ENCODE data around the gene POFUT2.

Gene POFUT2

DNA sequence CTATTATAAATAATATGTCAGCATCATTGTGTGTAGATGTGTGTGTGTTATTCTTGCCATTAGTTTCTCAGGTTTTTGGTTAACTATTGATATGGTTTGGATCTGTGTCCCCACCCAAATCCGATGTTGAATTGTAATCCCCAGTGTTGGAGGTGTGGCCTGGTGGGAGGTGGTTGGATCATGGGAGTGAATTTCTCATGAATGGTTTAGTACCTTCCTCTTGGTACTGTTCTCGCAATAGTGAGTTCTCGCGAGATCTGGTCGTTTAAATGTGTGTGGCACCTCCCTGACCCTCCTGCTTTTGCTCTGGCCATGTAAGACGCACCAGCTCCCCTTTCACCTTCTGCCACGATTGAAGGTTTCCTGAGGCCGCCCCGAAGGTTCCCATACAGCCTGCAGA is 9.6 kb upstream of the POFUT2 start:
- DNase-seq, result no peak

DNA sequence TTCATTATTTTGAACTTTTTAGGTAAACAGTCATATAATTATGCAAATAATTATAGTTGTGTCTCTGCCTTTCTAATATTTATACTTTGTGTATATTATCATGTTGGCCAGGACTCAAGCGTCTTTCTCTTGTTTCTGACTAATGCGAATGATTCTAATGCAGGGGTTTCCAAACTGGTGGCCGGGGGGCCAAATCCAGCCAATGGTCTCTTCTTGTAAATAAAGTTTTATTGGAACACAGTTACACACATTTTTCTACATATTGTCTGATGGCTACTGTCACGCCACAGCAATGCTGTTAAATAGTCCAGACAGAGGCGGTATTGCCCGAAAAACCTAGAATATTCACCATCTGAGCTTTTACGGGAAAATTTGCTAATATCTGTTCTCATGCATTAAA is 8.9 kb upstream of the POFUT2 start:
- DNase-seq, result no peak

DNA sequence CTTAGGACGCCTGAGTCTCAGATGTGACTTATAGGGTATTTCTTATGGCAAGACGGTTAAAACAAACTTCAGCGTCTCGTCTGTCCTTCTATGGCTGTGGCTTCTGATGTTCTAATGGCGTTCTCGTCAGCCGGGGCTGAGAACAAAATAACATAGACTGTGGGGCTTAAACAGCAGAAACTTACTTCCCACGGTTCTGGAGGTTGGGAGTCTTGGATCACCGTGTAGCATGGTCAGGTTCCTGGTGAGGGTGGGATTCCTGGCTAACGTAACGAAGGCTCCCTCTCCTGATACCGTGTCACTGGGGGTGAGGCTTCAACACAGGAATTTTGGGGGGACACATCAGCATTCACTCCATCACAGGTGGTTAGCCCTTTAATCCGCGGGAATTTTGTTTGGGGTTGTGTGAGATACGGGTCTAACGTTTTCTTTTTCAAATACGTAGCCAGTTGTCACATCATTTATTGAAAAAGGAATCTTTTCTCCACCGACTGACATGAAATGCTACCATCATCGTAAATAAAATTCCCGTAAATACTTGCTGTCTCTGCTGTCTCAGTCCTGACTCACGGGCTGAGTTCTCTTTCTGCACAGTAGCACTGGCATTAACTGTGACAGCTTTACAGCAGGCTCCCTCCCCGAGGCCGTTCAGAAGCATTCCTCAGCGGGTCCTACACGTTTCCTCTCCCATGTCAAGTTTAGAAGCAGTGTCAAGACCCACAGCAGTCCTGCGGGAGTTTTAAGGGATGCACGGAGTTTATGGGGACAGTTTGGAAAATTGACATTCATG is 8.1 kb upstream of the POFUT2 start:
- DNase-seq, result no peak

DNA sequence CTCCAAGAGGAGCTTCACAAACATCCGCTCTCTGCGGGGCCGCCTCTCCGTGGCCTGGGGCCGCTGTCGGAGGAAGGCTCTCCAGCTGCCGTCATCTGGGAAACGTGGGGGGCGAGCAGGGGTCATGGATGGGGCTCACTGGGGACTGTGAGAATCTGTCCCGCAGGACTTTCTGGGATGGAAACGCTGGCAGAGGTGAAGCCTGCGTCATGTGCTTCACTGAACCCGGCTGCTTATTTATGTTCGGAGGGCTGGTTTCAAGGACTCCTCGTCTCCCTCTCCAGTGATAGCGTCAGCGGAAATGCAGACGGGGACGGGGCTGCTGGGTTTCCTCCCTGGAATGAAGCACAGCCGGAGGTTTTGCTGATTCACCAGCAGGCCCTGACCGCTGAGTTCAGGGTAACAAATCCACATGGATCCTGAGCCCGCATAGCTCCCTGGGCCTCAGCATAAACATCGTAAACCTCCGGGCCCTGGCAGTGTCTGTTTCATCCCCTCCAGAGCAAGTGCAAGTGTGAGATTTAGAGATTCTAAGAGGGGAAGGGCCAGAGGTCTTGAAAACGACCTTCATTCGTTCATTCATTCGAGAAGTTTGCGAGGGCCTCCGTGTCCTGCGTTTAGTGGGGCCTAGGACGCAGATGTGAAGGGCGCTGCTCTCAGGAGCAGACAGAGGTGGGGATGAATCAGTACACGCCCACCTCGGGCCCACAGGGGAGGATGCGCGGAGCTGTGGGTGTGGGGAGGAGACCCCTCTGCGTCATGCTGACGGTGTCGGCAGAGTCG is 7.0 kb upstream of the POFUT2 start:
- no peak for DNase-seq

DNA sequence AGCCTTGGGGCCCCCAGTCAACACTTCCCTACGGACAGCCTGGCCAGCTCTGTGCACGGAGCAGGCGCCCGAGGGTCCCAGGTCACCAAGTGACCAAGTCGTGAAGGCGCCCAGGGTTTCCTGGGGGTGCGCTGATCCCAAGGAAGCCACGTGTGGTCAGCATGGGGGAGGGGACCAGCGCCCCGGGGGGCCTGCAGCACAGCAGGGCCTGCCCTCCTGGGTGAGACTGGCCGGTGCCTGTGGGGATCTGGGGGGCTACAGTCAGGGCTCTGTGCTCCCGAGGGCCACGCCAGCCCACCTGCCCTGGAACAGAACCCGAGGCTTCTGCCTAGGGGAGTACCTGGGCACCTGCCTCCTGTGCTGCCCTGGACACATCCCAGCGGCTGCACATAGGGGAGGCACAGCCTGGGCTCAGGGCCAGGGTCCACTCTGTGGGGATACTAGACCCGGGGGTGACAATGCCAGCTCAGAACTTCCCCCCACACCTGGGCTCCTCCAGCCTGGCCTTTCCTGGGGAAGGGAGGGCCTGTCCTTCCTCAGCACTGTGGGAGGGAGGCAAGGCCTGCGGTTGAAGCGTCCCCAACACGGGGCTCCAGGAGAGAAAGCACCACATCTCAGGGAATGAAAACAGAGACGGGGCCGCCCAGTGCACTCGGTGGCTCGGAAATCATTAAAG is 6.2 kb upstream of the POFUT2 start:
- no peak for DNase-seq

DNA sequence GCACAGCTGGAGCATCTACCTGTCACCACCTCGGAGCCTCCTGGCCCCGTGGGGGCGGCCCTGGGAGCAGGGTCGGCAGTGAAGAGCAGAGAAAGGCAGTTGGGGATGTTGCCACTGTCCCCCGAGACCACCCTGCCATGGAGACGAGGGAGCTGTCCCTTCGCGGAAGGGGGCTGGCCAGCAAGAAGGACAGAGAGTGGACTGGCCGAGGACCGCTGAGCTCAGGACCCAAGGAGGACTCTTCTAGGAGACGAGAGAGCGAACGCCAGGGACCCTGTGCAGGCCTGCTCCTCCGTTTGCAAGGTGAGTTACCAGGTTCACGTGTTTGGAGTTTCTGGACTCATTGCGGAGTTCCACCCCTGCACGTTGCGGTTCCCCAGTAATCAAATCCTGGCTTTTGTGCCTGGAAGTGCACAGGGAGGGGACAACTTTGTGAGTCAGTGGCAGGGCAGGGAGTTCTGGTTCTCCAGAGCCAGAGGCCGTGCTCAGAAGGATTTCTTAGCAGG is 5.6 kb upstream of the POFUT2 start:
- no peak for DNase-seq

DNA sequence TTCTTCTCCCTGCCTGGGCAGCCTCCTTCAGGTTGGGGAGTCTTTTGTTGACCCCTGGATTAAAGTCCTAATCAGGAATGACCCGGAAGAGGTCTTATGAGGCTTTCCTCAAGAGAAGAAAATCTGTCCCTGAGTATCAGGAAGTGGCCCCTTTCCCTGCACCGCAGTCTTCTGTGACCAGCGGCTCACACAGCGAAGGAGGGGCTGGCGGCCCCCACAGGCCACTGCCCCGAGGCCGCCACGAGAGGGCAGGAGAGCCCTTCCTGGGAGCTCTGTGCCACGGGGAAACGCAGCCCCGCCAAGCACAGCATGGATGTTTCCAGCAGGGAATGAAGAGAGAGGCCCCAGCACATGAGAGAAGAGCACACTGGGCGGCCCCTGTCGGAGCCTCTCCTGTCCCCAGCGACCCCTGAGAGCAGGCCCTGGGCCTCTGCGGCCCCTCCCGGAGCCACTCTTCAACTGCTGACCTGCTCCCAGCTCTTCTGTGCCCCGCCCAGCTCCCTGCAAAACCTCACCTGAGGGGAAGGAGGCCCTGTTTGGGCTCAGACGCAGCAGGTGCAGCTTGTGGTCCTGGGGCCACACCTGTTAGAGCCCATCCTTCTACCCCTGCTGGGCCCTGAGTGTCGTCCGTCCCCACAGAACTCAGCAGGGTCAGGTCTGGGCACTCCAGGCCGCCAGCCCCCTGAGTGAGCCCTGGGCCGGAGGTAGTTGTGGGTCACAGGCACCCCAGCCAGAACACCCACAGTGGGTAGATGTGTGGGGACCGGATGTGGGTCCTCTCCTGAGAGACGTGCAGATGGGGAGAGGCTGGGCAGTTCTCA is 4.9 kb upstream of the POFUT2 start:
- peak; percentile 19 to 71 for DNase-seq

DNA sequence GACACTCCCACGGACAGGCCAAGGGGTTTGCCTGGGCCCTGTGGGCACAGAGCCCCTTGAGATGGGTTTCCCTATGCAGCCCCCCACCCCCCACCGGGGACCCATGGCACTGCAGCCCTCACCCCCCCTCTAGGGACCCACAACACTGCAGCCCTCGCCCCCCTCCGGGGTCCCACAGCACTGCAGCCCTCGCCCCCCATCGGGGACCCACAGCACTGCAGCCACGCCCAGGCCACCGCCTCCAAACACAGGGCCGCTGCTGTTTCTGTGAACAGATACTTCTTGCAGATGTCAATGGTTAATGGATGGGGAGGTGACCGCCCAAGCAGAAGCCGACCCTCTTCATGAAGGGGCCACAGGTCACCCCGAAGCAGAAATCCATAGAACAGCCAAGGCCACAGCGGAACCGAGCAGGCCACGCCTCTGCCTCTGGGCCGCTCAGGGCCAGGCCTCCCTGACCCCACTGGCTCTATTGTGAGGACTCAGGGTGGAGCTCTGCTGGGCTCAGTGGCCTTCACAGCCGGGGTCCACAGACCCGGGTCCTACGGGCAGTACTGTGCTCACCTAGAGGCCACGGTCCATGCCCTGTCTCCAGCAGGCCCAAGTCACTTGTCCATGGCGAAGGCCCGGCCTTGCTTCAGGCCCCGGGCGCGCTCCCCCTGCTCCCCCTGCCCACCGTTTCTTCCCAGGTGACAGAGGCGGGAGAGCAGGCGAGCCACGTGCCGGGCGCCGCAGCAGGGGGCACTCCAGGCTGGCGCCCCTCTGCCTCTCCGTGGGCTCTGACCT is 4.1 kb upstream of the POFUT2 start:
- no peak for DNase-seq

DNA sequence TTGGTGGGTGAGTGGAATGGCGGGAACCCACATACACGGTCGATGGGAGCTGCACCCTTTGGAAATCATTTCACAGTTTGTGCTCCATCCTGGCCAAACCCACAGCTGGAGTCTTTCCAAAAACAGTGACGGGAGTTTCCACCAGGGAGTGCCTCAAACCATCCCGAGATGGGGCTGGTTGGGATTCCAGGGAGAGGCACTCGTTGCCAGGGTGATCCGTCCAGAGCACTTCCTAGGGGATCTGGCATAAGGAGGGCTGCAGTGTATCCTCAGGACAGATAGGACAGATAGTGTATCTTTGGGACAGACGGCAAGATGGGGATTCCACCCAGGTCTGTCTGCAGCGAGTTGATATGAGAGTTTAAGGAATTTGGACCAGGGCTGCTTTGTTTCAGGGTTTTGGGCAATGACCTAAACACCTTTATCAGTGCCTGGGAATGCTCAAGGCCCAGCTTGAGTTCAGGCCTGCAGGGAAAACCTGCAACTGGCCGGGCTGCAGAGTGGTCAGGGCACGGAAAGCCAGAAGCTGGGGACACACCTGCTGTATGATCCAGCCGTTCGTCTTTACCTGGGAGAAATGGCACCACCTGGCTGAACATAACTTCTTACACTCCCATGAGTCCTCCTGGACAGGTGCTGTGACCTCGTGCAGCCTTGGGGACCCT is 3.4 kb upstream of the POFUT2 start:
- no peak for DNase-seq

DNA sequence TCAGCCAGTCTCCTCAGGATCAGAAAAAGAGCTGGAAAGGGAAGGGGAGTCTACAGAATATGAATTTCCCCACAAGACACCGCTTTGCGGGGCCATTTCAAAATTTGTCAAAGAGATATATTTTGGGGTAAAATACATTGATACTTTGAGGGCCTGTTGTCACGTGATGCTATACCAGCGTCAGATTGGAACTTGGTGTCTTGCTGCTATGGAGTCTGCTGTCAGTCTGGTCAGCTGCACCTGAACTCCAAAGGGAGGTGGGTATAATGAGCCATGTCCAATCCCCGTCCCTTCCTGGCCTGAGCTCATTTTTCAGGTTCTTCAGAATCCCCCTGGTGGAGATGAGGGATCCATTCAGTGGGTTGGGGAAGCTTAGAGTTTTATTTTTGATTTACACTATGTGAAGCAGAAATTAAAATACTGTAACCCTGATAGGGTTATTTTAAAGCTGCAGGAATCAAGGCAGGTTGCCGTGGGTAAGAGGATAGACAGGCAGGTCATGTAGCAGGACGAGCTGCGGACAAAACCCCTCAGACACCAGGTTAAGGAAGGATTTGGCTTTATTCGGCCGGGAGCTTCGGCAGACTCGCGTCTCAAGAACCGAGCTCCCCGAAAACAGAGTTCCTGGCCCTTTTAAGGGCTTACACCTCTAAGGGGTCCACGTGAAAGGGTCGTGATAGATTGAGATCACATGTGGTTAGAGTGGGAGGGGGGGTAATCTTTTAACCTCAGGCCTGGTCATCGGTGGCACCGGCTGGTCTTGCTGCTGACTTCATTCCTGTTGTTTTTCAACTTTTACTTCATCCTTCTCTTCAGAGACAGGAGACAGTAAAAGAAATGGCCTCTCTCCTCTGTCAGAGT is 2.2 kb upstream of the POFUT2 start:
- no peak for DNase-seq

DNA sequence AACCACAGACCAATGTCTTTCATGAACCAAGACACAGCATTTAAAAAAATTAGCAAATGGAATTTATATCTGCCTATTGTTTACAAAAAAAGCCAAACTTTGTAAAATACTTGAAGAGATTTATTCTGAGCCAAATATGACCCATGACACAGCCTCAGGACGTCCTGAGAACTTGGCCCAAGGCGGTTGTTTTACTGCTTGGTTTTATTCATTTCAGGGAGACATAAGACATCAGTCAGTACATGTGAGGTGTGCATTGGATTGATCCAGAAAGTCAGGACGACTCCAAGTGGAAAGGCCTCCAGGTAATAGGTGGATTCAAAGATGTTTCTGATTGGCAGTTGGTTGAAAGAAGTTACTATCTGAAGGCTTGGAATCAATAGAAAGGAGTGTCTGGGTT is 1.4 kb upstream of the POFUT2 start:
- DNase-seq, result no peak

DNA sequence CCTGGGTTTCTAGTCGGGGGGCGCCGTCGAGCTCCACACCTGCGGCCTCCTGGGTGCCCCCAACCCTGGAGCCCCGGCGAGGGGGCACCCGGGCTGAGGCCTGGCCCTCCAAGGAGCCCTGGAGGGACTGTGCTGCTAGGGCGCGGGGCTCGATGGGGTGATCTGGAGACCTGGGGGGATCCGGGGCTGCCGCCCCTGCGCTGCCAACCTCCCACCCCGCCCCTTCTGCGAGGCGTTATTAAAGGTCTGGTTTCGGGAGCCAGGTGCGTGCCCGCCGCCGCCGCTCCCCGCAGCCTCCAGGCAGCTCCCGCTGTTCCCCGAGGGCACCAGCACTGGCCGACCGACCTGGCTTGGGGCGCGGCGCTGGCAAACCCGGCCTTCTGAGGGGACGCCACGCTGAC is 746 bp upstream of the POFUT2 start:
- no peak for DNase-seq

DNA sequence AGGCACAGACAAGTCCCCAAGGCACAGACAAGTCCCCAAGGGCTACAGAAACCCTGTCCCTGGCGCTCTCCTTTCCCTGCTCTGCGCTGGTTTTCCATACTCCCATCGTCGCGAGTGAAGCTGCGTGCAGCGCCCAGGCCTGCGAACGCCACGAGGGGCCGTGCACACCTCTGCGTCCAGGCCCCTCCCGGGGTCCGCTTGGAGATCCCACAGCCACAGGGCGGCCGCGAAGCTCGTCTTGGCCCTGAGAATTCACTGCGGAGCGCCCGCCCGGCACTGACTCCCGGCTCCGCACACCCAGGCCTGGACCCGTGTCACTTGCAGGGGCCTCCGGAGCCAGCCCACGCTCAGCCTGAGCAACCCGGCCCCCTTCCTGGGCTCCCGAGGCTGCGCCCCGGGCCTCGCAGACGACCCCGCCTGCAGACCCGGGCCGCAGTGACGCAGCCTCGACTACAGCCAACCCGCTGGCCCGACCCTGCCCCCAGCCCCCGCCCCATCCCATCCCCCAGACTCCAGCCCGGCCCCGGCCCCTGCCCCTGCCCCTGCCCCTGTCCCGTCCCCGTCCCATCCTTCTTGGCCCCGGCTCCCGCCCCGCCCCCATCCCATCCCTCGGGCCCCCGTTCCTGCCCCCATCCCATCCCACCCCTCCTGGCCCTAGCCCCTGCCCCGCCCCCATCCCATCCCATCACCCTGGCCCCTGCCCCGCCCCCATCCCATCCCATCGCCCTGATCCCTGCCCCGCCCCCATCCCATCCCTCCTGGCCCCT is 841 bp downstream of the POFUT2 start:
- DNase-seq, result no peak

DNA sequence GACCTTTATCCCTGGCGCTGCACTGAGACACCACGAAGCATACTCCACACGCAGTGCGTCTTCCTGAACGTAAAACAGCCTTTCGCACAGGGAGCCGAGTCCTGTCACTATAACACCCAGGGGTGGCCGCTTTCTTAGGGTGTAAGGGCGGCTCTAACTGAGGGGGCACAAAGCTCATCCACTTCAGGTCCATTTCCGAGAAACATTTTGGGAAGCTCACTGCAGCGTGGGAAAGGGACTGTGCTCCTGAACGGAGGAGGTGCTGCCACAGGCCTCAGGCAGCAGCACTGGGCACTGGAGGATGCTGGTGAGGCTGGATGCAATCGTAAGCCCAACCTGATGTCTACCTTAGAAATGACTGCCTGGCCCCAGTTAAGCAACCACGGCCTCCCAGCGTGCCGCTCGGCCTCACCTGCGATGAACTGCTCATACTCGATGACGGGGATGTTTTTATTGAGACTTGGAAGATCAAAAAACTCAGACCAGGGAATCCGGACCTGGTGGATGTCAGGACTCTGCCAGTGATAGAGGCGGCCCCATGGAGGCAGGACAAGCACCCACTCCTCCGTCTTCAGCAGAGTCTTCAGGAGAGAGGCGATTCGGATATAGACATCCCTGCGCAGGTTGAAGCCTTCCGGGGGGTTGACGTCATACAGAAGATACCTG is 2.3 kb downstream of the POFUT2 start:
- DNase-seq, result no peak

DNA sequence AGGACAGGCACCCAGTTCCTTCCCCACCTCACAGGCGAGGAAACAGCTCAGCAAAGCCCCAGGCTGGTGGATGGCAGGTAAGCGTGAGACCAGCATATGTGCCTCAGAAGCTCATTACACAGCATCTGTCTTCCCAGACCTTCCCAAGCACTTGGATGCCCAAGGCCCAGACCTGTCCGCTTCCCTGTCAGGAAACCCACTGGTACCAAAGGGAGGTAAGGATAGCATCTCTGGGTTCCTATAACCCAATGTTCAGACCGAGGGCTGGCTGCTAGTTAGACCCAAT is 3.3 kb downstream of the POFUT2 start:
- DNase-seq, result no peak

DNA sequence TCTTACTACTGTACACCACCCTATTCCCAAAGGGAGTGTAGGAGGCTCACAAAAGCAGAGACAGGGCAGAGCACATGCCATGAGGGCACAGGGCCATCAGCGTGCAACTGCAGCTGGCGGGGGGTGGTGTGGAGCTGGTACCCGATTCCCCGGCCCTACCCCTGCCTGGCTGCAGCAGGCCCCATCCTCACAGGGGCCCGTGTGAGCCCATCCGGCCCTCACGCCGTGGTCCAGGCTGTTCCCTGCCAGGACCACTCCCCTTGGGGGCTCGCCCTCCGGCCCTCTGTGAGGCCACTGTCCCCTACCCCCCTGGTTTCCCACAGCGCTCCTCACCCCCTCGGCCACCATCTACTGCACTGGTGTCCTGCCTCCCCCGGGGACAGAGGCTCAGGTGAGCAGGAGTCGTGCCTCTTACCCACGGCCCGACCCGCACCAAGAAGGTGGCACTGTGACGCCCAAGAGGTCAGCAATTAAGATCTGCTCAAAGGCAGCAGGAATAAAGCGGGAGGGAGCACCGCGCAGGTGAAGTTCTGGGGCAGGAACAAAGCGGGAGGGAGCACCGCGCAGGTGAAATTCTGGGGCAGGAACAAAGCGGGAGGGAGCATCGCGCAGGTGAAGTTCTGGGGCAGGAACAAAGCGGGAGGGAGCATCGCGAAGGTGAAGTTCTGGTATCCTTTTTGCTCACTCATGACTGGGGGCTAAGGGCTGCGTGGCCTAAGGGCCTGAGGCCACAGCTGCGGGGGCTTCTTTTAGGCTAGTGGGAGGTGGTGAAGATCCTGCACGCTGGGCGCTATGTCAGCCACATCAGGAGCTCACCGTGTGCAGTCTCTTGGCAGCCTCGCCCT is 3.9 kb downstream of the POFUT2 start:
- no peak for DNase-seq

DNA sequence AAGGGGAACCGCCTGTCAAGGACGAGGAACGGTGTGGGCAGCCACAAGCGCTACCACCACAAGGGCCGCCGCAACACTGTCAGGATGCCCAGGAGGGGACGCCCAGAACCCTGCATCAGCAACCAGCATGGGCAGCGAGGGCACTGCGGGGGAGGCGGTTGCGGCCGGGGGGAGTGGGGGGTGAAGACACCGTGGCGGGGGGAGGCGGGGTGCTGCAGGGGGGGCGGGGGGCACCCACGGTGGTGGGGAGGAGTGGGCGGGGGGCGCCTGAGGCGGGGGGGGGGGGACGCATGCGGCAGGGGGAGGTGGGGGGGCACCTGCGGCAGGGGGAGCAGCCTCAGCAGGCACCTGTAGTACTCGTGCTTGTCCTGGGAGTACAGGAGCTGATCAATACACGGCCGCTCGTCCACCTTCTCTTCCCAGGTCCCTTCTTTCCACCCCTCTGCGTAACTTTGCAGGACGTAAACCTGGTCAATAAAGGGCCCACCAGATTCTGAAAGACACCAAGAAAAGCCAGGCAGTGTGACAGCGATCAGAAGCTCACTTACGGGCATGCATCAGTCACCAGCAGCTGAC is 4.6 kb downstream of the POFUT2 start:
- DNase-seq, result no peak
